Measurements from ENCODE around the gene IQSEC1. TPM values are rescaled to one million over a fixed set of nuclear protein-coding genes. Genes with fewer than 3 reads are reported as not detected.

Gene IQSEC1
- total RNA-seq, 1 donor from 2014 or later = 32.6 TPM

DNA sequence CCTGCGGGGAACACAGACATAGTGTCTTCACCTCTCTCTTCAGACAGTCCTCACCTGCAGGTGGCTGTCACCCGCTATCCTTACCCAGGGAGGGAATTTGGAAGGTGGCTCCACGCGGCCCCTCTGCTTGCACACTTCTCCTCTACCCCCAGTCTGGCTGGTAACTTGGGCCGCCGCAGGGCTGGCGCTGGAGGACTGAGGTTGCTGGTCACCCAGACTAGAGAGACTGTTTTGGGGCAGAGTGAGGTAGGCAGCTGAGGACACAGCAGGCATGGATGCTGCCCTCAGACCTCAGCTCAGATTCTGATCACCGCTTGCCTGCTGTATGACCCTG lies 12.6 kb upstream of the IQSEC1 start:
- DNase-seq (ENCODE audit: low read depth in 2 of 2) = no peak

DNA sequence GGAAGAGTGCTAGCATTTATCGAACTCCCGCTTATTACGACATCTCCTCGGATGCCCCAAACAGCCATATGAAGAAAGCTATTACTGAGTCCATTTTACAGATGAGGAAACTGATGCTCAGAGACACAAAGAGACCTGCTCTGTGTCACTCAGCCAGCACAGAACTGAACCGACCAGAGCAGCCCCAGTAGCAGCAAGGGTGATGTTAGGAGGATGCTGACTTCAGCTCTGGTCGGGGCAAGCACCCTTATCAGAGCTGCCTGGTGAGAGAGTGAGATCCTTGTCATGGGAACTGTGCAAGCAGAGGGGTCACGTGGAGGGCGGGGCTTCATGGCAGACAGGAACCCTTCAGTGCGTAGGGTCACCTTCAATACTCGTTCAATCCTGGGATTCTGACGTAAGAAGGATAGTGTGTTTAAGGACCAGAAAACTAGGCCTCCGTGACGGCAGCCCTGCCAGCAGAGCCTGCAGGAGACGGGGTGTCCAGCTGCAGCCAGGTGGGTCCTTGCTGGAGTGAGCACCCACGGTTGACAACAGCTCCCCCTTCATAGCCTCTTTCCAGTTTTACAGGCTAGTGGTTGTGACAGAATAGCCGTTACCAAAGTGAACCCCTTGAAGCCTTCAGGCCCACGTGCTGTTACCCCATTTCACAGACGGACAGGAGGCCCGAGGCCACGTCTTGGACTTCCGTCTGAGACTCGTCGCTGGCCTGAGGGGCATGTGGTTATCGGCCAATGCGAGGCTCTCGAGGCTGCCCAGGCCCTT lies 12.0 kb upstream of the IQSEC1 start:
- no peak for DNase-seq (ENCODE audit: low read depth in 2 of 2)

DNA sequence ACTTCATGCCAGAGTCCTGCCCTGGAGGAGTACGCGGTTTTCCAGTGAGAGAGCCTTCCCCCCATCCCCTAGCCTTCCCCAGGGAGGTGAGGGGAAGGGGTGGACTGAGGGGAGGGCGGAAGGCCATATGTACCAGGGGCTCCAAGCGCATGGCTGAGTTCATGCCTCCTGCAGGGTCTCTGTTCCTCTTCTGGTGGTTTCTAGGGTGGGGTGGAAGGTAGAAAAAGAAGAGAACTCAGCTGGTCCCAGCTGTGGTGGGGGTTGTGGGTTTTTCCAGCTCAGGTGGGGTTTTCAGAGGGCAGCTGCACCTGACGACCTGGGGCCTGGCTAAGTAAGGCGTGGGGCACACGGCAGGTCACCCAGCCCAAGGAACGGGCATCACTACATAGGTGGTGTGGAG lies 10.7 kb upstream of the IQSEC1 start:
- no peak for DNase-seq (ENCODE audit: low read depth in 2 of 2)

DNA sequence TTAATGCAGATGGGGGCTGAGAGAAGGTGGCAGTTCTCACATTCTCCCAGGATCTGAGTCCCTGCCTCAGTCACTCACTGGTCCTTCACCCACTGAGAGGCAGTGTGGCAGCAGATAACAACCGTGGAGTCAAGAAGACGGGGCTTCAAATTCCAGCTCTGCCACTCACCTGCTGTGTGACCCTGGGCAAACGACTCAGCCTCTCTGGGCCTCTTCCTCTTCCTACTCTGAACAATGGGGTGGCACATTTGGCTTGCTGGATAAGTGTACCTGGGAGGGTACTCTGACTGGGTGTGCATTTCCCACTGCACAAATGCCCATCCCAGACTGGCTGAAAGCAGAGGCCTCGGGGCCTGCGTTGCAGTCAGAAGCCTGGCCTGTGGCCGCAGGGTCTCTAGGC lies 10.0 kb upstream of the IQSEC1 start:
- no peak for DNase-seq (ENCODE audit: low read depth in 2 of 2)

DNA sequence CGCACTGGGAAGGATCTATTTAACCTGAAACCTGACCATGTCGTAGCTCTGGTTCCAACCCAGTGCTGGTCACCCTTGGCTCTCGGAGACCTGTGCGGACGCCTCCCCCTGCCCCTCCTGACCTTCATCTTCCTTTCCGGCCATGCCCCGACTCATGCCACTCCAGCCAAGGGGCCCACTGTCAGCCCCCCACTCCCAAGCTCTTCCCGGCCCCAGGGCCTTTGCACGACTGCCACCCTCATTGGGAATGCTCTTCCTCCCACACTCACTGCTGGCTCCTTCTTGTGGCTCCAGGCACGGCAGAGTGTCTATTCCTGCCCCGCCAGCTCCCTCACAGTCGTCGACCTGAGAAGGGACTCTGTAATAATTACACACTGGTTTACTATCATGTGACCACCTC lies 9.4 kb upstream of the IQSEC1 start:
- DNase-seq (ENCODE audit: low read depth in 2 of 2) = no peak

DNA sequence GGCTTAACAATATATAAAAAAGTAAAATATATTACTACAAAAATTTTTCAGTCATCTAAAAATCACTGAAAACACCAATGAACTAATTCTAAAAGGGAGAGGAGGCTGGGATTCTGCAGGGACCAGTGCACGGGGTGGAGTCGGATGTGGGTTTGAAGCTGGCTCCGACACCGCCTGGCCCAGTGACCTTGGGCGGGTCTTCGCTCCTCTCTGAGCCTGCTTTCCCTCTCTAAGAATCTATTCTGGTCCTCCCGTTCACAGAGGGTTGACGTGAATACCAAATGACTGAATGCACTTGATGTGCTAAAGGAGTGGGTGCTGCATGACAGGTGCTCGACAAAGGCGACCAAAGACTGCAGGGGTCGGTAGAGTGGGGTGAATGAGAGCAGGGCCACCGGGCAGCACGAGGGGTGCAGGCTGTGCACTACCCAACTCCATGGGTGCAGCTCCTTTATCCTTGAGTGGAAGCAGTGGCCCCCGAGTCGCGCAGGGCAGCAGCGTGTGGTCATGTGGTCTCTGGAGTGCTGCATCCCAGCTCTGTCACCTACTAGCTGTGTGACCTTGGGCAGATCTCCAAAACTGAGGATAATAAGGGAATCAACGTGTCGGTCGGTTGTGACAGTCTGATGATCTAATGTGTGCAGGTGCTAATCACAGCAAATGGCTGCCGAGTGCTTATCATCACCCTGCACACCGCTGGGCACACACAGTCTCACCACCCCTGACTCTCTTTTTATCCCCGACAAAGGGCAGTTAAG lies 8.6 kb upstream of the IQSEC1 start:
- no peak for DNase-seq (ENCODE audit: low read depth in 2 of 2)

DNA sequence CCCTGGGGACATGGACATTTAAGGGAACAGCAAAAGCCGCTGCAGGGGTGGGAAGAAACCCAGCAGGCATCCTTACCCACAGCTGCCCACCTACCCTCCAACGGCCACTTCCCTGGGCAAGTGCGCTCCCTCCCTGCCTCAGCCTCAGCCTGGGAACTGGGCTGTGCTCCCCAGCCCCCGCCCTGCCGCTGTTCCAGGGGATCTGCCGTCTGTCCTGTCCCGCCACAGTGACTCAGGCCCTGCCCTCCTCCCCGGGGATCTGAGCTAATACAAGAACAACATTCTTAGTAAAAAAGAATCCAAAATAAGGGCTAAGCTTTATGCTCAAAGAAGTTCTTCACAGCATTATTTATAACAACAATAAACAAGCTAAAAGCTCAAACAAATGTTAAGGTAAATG lies 7.4 kb upstream of the IQSEC1 start:
- DNase-seq (ENCODE audit: low read depth in 2 of 2) = no peak

DNA sequence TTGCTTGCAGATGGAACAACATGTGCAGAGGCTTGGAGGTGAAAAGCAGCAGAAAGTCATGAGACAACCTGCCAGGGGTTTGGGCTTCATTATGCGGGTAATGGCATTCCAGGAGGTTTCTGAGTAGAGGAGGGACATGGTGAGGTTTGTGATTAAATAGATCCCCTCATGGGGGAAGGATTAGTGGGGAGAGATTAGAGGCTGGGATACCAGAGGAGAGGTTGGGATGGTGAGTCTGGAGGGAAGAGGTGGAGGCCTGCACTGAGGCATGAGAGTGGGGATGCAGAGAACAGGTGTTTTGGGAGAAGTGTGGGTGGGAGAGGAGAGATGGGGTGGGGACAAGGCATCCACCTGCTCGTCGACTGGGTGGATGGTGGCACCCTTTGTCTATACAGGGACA lies 6.8 kb upstream of the IQSEC1 start:
- DNase-seq (ENCODE audit: low read depth in 2 of 2) = no peak

DNA sequence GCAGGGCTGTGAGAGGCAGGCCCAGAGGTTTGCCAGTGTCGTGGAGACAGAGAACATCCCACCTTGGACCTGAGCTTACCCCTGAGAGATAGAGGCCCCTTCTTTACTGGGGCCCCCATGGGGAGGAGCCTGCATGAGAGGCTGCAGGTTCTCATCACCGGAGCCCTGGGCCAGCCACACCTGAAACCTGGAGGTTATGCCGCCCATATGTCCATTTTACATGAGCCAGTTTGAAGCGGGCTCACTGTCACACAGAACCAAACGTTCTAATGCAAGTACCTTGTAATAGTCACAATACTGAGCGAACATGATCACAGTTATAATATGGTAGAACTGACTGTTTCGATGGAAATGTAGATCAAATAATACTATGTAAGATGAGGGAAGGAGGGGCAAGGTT lies 6.3 kb upstream of the IQSEC1 start:
- no peak for DNase-seq (ENCODE audit: low read depth in 2 of 2)

DNA sequence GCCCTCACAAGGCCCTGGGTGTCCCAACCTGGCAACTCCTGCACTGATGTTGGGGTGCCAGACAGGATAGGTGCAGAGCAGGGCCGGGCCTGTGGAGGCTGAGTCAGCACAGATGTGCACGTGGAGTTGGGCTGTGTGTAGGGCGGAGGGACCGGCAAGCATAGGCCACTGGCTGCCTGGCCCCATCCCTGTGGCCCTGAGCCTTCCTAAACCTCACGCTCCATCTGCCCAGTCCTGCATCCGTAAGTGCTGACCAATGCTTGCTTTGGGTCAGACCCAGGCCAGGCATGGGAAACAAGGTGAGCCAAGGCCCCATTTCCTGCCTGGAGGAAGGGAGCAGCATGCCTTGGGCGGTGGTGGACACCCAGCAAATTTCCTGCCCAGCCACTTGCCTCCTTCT lies 5.8 kb upstream of the IQSEC1 start:
- DNase-seq (ENCODE audit: low read depth in 2 of 2) = no peak

DNA sequence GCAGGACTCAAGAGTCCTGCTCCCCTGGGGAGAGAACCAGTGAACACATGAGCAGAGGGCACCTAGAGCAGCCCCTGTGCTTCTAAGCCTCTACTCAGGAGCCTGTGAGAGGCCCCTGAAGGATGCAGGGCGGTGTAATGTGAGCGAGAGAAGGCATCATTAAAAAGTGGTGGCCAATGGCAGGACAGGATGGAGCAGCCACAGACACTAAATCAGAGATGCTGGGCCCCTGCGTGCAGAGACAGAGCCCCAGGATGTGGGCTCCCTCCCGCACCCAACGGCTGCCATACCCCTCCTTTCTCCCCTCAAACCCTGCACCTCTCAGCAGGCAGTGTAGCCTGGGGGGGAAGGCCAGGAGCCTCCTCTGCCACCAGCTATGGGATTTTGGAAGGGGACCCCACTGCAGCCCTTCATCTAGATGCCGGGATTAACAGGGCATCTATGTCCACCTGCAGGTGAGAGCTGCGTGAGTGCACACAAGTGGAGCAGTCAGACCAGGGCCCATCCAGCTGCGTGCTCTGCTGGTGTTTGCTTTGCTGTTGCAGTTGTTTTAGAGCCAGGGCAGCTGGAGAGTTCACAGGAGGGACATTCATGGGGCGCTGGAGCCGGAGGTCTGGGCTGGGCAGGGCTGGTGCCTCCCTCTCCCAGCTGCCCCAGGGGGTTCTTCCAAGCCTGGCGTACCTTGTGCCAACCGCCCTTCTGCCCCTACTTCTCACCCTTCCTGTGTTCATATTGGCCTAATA lies 5.1 kb upstream of the IQSEC1 start:
- no peak for DNase-seq (ENCODE audit: low read depth in 2 of 2)

DNA sequence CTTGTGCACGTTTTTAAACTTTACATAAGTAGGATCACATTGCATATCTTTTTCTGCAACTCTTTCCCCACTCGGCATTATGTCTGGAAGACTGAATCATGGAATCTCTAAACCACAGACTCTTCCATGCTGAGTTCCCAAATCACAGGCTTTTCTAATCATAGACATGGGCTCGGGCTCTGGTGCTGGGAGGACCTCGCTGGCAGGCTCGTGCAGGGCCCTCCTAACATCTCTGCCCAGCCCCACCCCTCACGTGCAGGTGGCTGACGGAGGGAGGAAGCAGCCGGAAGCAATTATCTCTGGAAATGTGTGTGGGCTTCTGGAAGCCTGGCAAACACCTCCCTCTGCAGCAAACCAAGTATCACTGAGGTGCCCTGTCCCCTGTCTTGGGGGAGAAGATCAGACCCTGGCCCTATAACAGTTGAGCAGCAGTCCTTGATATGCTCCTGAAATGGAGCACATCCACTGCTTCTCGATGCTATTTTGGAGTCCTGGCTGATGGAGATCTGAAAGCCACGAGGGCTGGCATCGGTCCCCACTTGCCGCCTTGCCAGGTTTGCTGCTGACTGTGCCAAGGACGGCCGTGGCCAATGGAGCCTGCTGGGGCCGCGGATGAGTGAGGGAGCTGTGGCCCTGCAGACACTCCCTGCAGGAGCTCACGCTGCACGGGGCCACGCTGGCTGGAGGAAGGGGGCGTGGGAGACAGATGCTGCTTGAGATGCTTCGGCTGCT lies 4.4 kb upstream of the IQSEC1 start:
- DNase-seq (ENCODE audit: low read depth in 2 of 2) = no peak

DNA sequence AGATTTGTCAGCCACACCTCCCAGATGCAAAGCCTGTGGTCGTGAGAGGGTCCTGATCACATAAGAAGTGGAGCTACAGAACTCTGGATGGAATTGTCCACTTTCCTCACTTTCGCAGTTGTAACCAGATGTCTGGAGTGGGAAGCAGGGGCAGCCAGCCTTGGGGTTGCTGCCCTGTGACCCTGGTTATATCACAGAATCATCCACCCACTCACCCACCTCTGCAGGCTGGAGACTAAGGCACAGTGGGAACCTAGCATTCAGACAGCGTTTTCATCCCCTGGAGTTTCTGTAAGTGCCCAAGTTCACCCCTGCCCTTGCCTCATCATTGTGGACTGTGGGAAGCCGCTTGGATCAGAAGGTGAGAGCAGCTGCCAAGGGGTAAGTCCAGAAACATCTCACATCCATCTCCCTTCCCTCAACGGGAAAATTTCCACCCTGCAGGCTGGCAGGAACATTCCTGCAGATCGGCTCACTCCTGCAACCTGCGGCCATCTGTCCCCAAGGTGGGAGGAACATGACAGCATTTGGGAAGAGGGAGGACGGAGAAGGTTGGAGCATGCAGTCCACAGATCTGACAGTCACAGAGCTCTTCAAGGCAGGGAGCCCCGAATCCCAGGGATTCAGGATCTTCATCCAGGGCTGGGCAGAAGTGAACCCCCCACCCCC lies 2.9 kb upstream of the IQSEC1 start:
- no peak for DNase-seq (ENCODE audit: low read depth in 2 of 2)

DNA sequence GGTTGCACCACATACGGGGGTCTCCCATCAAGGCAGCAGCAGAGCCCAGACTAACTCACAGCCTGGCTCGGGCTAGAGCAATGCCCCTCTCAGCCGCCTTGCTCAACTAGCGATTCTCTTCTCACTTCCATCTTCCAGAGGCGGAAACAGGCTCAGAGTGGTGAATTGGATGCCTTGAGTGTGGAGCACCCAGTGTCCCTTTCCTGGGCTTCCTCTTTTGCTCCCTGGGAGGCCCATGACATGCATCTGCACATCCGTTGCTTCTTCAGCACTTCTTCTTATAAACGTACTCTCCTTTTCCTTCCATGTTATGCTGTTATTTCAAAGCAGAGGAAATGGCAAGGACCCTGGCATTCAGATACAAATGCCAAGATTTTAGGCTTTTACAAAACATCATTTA lies 2.1 kb upstream of the IQSEC1 start:
- DNase-seq (ENCODE audit: low read depth in 2 of 2) = no peak

DNA sequence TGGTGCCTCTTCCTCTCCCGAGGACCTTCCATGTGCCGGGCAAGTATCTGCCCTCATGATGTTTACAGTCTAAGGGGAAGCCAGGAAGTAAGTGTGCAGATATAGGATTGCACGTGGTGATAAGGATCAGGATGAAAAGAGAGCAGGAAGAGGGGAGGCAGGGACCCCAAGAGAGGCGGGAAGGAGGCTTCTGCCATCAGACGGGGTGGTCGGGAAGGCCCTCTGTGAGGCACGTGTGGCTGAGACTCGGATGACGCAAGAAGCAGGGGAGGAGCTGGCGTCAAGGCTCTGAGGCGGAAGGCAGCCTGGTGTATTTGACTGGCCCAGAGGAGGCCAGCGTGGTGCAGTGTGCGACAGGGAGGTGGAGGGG lies 762 bp upstream of the IQSEC1 start:
- DNase-seq (ENCODE audit: low read depth in 2 of 2) = no peak

DNA sequence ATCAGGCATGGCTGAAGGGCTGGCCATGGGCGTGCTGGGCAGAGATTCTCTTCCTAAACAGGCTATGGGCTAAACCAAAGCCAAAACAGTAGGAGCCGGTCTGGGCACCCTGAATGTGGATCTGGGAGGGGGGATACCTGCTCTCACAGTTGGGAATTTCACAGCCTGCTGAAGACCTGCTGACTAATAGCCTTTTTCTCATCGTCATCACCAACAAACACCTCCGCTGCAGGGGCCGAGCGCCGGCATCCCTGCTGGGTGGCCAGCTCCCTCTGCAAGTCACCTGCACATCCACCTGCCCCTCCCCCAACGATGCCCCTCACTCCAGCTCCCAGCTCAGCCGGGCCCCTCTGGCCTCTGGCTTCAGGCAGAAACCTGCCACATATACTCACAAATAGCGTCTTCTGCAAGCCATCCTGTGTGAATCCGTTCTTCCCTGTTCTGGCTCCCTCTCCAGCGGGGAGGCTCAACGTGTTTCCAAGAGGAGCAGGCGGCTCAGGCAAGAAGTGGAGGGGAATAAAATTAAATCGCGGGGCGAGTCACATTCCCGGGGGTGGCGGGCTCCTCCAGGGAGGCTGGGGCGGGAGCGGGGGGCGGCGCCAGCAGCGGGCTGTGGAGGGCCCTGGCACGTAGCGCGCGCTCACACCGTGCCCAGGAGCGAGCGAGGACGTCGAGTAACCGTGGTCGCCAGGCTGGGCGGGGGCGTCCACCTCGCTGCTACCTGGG lies 466 bp downstream of the IQSEC1 start:
- DNase-seq (ENCODE audit: low read depth in 2 of 2) = no peak

DNA sequence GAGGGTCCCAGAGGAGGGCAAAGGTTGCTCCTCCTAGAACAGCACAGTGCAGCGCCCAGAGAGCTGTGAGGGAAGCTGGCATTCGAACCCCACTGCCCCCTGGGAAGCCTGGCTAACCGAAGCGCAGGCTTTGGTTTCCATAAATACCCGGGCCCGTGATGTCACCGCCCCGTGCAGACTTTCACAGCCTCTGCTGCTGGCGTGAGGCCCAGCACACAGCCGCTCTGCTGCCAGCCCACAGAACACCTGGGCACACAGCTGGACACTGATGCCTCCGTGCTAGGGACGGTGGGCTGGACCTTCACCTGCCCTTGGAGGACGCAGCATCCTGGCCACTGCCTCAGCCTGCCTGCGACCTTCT lies 1.0 kb downstream of the IQSEC1 start:
- DNase-seq (ENCODE audit: low read depth in 2 of 2) = no peak

DNA sequence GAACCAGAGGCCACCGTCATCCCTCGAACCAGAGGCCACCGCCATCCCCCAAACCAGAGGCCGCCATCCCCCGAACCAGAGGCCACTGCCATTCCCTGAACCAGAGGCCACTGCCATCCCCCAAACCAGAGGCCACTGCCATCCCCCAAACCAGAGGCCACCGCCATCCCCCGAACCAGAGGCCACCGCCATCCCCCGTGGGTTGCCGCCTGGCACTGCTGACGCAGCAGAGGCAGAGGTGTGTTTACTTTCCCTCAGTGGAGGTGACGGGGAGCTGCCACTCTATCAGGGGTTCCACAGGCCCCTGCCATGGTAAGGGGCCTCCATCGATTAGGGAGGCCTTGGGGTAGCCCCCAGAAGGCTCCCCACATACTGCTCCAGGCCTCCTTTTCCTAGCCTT lies 1.5 kb downstream of the IQSEC1 start:
- DNase-seq (ENCODE audit: low read depth in 2 of 2) = no peak

DNA sequence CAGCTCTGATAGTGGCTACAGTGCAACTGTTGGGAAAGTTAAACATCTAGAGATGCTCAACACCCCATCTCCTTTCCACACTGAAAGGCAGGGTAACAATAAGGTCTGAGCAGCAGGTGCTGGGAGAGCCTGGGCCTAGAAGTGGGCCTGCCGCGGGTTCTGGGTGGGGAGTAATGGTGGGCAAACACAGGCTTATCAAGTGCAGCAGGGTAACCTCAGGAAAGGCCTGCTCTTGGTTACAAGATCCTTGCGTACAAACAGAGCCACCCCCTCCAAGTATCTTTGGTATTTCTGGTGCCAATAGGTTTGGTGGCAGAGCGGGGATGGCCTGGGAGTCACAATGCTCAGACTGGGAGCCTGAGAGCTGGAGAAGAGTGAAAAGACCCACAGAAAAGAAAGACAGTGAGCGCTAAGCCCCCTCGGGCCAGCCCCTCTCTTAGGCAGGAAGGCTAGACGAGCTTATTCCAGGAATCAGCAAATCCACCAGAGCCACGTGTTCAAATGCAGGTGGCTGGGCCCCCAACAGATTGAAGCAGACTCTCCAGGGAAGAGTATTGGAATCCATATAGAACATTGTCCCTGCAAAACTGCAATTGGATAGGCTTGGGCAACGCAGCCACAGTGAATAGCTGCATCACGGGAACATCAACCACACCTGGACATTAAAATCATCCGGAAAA lies 2.7 kb downstream of the IQSEC1 start:
- no peak for DNase-seq (ENCODE audit: low read depth in 2 of 2)

DNA sequence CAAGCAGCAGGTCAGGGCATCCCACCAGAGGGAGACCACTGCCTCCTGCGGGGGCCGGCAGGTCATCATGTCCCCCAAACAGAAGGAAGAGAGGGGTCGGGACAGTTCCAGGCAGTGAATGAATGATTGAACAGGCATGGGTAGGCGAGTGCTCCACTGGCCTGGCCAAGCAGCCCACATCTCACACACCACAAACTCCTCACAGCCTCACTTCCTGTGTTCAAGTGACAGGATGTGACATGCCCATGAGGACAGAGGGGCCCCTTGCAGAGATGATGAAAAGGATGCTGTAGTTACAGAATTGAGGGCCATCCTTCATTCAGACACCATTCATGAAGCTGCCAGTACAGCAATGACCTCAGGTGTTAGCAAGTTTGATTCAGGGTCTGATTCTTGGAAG lies 3.7 kb downstream of the IQSEC1 start:
- no peak for DNase-seq (ENCODE audit: low read depth in 2 of 2)

Data from dermis microvascular lymphatic vessel endothelial cell (primary cell).